ENCODE measurements around the gene PGD.

- TF ChIP-seq, protein P1, sequence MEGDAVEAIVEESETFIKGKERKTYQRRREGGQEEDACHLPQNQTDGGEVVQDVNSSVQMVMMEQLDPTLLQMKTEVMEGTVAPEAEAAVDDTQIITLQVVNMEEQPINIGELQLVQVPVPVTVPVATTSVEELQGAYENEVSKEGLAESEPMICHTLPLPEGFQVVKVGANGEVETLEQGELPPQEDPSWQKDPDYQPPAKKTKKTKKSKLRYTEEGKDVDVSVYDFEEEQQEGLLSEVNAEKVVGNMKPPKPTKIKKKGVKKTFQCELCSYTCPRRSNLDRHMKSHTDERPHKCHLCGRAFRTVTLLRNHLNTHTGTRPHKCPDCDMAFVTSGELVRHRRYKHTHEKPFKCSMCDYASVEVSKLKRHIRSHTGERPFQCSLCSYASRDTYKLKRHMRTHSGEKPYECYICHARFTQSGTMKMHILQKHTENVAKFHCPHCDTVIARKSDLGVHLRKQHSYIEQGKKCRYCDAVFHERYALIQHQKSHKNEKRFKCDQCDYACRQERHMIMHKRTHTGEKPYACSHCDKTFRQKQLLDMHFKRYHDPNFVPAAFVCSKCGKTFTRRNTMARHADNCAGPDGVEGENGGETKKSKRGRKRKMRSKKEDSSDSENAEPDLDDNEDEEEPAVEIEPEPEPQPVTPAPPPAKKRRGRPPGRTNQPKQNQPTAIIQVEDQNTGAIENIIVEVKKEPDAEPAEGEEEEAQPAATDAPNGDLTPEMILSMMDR (IDR thresholded peaks at IDR 0.05) = no peak
- TF ChIP-seq POLR2AphosphoS5 (IDR thresholded peaks at IDR 0.05) (no peak), POLR2A (IDR thresholded peaks at IDR 0.05) (no peak)
Observed at GRCh38 chr1:10444248-10444647, 45.4 kb downstream of the PGD start.

Measured in gastroesophageal sphincter (tissue), 3 donors.